Measurements from ENCODE around the gene ANKRD40. TPM values are rescaled to one million over a fixed set of nuclear protein-coding genes. Genes with fewer than 3 reads are reported as not detected.

The ANKRD40 gene
- total and polyA plus RNA-seq, 10 of the 15 experiments (the other 5 are each of a cell fraction or from before 2014, with no cell fraction given): 5.9 to 21.7 (median 14.8) TPM

- CTCF ChIA-PET: interaction anchor here (1.0 kb wide), 1 partner anchor 48 kb away, joined by 3 read pairs; no protein-coding TSS in a partner anchor
- no peak overlapping the region for H3K9ac ChIP-seq (ENCODE audit: control insufficient read depth, insufficient read depth, low read length)
- H2AFZ ChIP-seq (ENCODE audit: control insufficient read depth, low read depth, low read length): no peak overlapping the region
- TF ChIP-seq MTA3 (IDR thresholded peaks at IDR 0.05; ENCODE audit: borderline replicate concordance, low read length): no peak
- TF ChIP-seq BRCA1 (IDR thresholded peaks at IDR 0.05; ENCODE audit: low read depth, low read length): no peak
- TF ChIP-seq SP1 (IDR thresholded peaks at IDR 0.05; ENCODE audit: low read depth, low read length): no peak
- no peak for TF ChIP-seq CBX3 (IDR thresholded peaks at IDR 0.05; ENCODE audit: borderline replicate concordance, low read depth)
- H3K79me2 ChIP-seq (ENCODE audit: control insufficient read depth, insufficient read depth, low read length): no peaks in the 10 kb centered on the region
- DNase-seq (ENCODE audit: low read depth, low spot score) (no peak), FAIRE-seq (no peak), ATAC-seq (no peak)
- no peaks in the 10 kb centered on the region for H3K9me3 ChIP-seq (replicated peaks; ENCODE audit: control insufficient read depth, insufficient read depth, low read length)
- no peak overlapping the region for H3K27ac ChIP-seq (ENCODE audit: control insufficient read depth, insufficient read depth)
- no peak overlapping the region for H3K4me3 ChIP-seq
- intact Hi-C loops (cut with micrococcal nuclease; ENCODE audit: unreplicated experiment) (no loop called here), in situ Hi-C loops (cut with MboI) (no loop called here)
- H3K4me2 ChIP-seq (ENCODE audit: control insufficient read depth, insufficient read depth): no peak overlapping the region
- no peaks in the 10 kb centered on the region for H3K27me3 ChIP-seq (replicated peaks in 1 of 2; ENCODE audit: control insufficient read depth in 2 of 2, insufficient read depth in 2 of 2, low read length in 1 of 2)
- RAD21 ChIA-PET (ENCODE audit: unreplicated experiment): interaction anchor here (0.6 kb wide), 1 partner anchor 328 kb away, joined by 3 read pairs; no protein-coding TSS in a partner anchor
- H4K20me1 ChIP-seq (ENCODE audit: control insufficient read depth, insufficient read depth): no peaks in the 10 kb centered on the region
- POLR2A ChIA-PET: interaction anchor here (0.6 kb wide), 1 partner anchor 26 kb away, joined by 3 read pairs; no protein-coding TSS in a partner anchor
- WGBS (ENCODE audit: insufficient coverage, insufficient replicate concordance, low lambda C conversion rate, missing lambda C conversion rate): 49% methylated on average over 24 of the region's 24 CpGs
- BruUV-seq (replicated peaks): no TSS peak
- H3K36me3 ChIP-seq (ENCODE audit: control insufficient read depth in 2 of 2, insufficient read depth in 2 of 2, low read length in 1 of 2): no peaks in the 10 kb centered on the region
- SMC1A ChIA-PET (ENCODE audit: uncharacterized antibody, unreplicated experiment): no interaction called here
- H3K4me1 ChIP-seq (ENCODE audit: control insufficient read depth, insufficient read depth, low read length): no peaks in the 10 kb centered on the region
Observed at GRCh38 chr17:50676065-50676975, 31.4 kb downstream of the ANKRD40 start.

GRCh38 chr17:50675627-50676026 is 32.1 kb downstream of the ANKRD40 start:
- 20% methylated on average over 7 of the region's 7 CpGs for WGBS (ENCODE audit: insufficient coverage, insufficient replicate concordance, low lambda C conversion rate, missing lambda C conversion rate)
- Histone ChIP-seq H3K79me2 (ENCODE audit: control insufficient read depth, insufficient read depth, low read length) (no peaks in the 10 kb centered on the region), H3K27ac (ENCODE audit: control insufficient read depth, insufficient read depth) (no peak overlapping the region), H3K4me1 (ENCODE audit: control insufficient read depth, insufficient read depth, low read length) (no peaks in the 10 kb centered on the region), H3K4me2 (ENCODE audit: control insufficient read depth, insufficient read depth) (no peak overlapping the region), H3K9ac (ENCODE audit: control insufficient read depth, insufficient read depth, low read length) (no peak overlapping the region), H3K9me3 (replicated peaks; ENCODE audit: control insufficient read depth, insufficient read depth, low read length) (no peaks in the 10 kb centered on the region), H2AFZ (ENCODE audit: control insufficient read depth, low read depth, low read length) (no peak overlapping the region), H3K27me3 (replicated peaks in 1 of 2; ENCODE audit: control insufficient read depth in 2 of 2, insufficient read depth in 2 of 2, low read length in 1 of 2) (no peaks in the 10 kb centered on the region), H3K4me3 (no peak overlapping the region), H4K20me1 (ENCODE audit: control insufficient read depth, insufficient read depth) (no peaks in the 10 kb centered on the region), H3K36me3 (ENCODE audit: control insufficient read depth in 2 of 2, insufficient read depth in 2 of 2, low read length in 1 of 2) (no peaks in the 10 kb centered on the region)
- ChIA-PET CTCF (interaction anchor here (0.8 to 1.4 kb wide), 2 partner anchors 15 to 46 kb away, joined by 3 read pairs; no protein-coding TSS in a partner anchor), POLR2A (no interaction called here), RAD21 (ENCODE audit: unreplicated experiment) (no interaction called here), SMC1A (ENCODE audit: uncharacterized antibody, unreplicated experiment) (interaction anchor here (1.2 kb wide), 1 partner anchor 50 kb away, joined by 3 read pairs; no protein-coding TSS in a partner anchor)
- intact Hi-C loops (cut with micrococcal nuclease; ENCODE audit: unreplicated experiment): no loop called here
- no peak for DNase-seq (ENCODE audit: low read depth, low spot score)
- BruUV-seq (replicated peaks): no TSS peak
- ATAC-seq: no peak
- FAIRE-seq: no peak
- in situ Hi-C loops (cut with MboI): no loop called here
- TF ChIP-seq, protein P1, sequence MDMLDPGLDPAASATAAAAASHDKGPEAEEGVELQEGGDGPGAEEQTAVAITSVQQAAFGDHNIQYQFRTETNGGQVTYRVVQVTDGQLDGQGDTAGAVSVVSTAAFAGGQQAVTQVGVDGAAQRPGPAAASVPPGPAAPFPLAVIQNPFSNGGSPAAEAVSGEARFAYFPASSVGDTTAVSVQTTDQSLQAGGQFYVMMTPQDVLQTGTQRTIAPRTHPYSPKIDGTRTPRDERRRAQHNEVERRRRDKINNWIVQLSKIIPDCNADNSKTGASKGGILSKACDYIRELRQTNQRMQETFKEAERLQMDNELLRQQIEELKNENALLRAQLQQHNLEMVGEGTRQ (IDR thresholded peaks at IDR 0.05; ENCODE audit: borderline replicate concordance, low read depth, low read length): no peak
- TF ChIP-seq ZNF207 (IDR thresholded peaks at IDR 0.05; ENCODE audit: borderline replicate concordance) (no peak), PML (IDR thresholded peaks at IDR 0.05; ENCODE audit: low read length) (no peak), CHD2 (IDR thresholded peaks at IDR 0.05; ENCODE audit: borderline replicate concordance, low read depth, low read length) (no peak), RELA (IDR thresholded peaks at IDR 0.05; ENCODE audit: borderline replicate concordance, partially characterized antibody) (no peak), ETV6 (conservative IDR thresholded peaks at IDR 0.05 in 1 of 2, IDR thresholded peaks at IDR 0.05 in 1 of 2; ENCODE audit: borderline replicate concordance in 1 of 2, low read depth in 1 of 2) (no peak), SPI1 (IDR thresholded peaks at IDR 0.05; ENCODE audit: borderline replicate concordance, insufficient read depth, low read depth, low read length) (no peak), ZBTB4 (CRISPR knock-in tag; IDR thresholded peaks at IDR 0.05) (no peak)
